DOHH2 (cell line): Measurements from ENCODE around the gene GSTO1.

Experiments
- H3F3A ChIP-seq: fragments of 200-600 bp; sonication (generic), shearing (Covaris generic); 2 replicates; pipeline ENCODE4 v1.6.0; 2016; ENCODE audit warnings: antibody characterized with exemption, mild to moderate bottlenecking; ENCODE audit not compliant: control insufficient read depth, insufficient read depth
- H3K27ac ChIP-seq: fragments of 200-600 bp; sonication (generic); 2 replicates; pipeline ENCODE4 v1.5.1; 2014; ENCODE audit warnings: low read depth, mild to moderate bottlenecking, low read length, moderate library complexity
- H3K27me3 ChIP-seq: fragments of 200-600 bp; sonication (generic); 2 replicates; pipeline ENCODE4 v1.6.1; 2014; ENCODE audit warnings: mild to moderate bottlenecking, low read length, mixed read lengths; ENCODE audit not compliant: control insufficient read depth
- H3K36me3 ChIP-seq: fragments of 200-600 bp; sonication (generic); 2 replicates; pipeline ENCODE4 v1.6.1; 2014; ENCODE audit warnings: mild to moderate bottlenecking, low read length, moderate library complexity, mixed read lengths; ENCODE audit not compliant: control insufficient read depth
- H3K4me1 ChIP-seq: fragments of 200-600 bp; sonication (generic); 2 replicates; pipeline ENCODE4 v1.6.1; 2014; ENCODE audit warnings: mild to moderate bottlenecking, low read length, mixed read lengths; ENCODE audit not compliant: control insufficient read depth
- H3K4me2 ChIP-seq: fragments of 200-600 bp; sonication (generic); 2 replicates; pipeline ENCODE4 v1.6.0; 2014; ENCODE audit warnings: mild to moderate bottlenecking, low read length, moderate library complexity
- H3K4me3 ChIP-seq: fragments of 200-600 bp; sonication (generic); 2 replicates; pipeline ENCODE4 v1.5.1; 2014; ENCODE audit warnings: mild to moderate bottlenecking, low read length, mixed read lengths
- H3K79me2 ChIP-seq: fragments of 200-600 bp; sonication (generic); 2 replicates; pipeline ENCODE4 v1.6.1; 2014; ENCODE audit warnings: mild to moderate bottlenecking, low read length, mixed read lengths; ENCODE audit not compliant: control insufficient read depth
- H3K9me2 ChIP-seq: fragments of 200-600 bp; sonication (generic); replicated peaks from 2 replicates; pipeline ENCODE4 v1.6.1; 2014; ENCODE audit warnings: mild to moderate bottlenecking, low read length, mixed read lengths; ENCODE audit not compliant: control insufficient read depth
- H3K9me3 ChIP-seq: fragments of 200-600 bp; sonication (generic); 2 replicates; pipeline ENCODE4 v1.6.1; 2014; ENCODE audit warnings: antibody characterized with exemption, low read length, mixed read lengths; ENCODE audit not compliant: control insufficient read depth, insufficient read depth
- H4K20me1 ChIP-seq: fragments of 200-600 bp; sonication (generic); 2 replicates; pipeline ENCODE4 v1.6.0; 2014; ENCODE audit warnings: low read depth, mild to moderate bottlenecking, antibody characterized with exemption, low read length, moderate library complexity; ENCODE audit not compliant: control insufficient read depth, insufficient read depth
- CTCF ChIP-seq: fragments of 200-600 bp; sonication (generic); IDR thresholded peaks from one replicate; pipeline ENCODE4 v1.5.1; 2014; ENCODE audit warnings: antibody characterized with exemption, mild to moderate bottlenecking, low read depth, low read length; ENCODE audit not compliant: poor library complexity, severe bottlenecking
- EZH2phosphoT487 ChIP-seq: fragments of 200-600 bp; sonication (generic); IDR thresholded peaks from 2 replicates; pipeline ENCODE4 v1.6.1; 2017; ENCODE audit warnings: borderline replicate concordance, mild to moderate bottlenecking, antibody characterized with exemption, low read length, moderate library complexity, mixed read lengths

GSTO1 gene

GRCh38 chr10:104315486-104315921 lies 60.8 kb downstream of the GSTO1 start:
- H3K4me1 ChIP-seq: peaks cover 28% of the 10 kb centered on the region
- H3K27me3 ChIP-seq: no peaks in the 10 kb centered on the region
- H4K20me1 ChIP-seq: peaks cover 24% of the 10 kb centered on the region; the same call in 1 of the 2 replicates
- H3K36me3 ChIP-seq: peaks cover 47% of the 10 kb centered on the region
- H3F3A ChIP-seq: no peaks in the 10 kb centered on the region
- H3K4me3 ChIP-seq: no peak overlapping the region
- H3K4me2 ChIP-seq: no peak overlapping the region
- TF ChIP-seq EZH2phosphoT487: no peak
- no peak for TF ChIP-seq CTCF
- H3K79me2 ChIP-seq: peaks cover 49% of the 10 kb centered on the region
- H3K9me3 ChIP-seq: no peaks in the 10 kb centered on the region
- no peak overlapping the region for H3K27ac ChIP-seq
- no peaks in the 10 kb centered on the region for H3K9me2 ChIP-seq

- Histone ChIP-seq H3K27ac (no peak overlapping the region), H3F3A (no peaks in the 10 kb centered on the region), H3K79me2 (peaks cover 59% of the 10 kb centered on the region), H3K4me2 (no peak overlapping the region), H3K27me3 (no peaks in the 10 kb centered on the region), H4K20me1 (peaks cover 33% of the 10 kb centered on the region; the same call in 1 of the 2 replicates), H3K4me1 (peaks cover 32% of the 10 kb centered on the region), H3K4me3 (no peak overlapping the region), H3K9me2 (no peaks in the 10 kb centered on the region), H3K36me3 (peaks cover 47% of the 10 kb centered on the region), H3K9me3 (no peaks in the 10 kb centered on the region)
- TF ChIP-seq EZH2phosphoT487 (no peak), CTCF (no peak)
Observed at GRCh38 chr10:104316321-104317099, 61.8 kb downstream of the GSTO1 start.
